K562 (cell line): Measurements from ENCODE around the gene MYL6B. TPM values are rescaled to one million over a fixed set of nuclear protein-coding genes. Genes with fewer than 3 reads are reported as not detected.
A peak's percentile ranks its signal among the peaks of the same experiment; 100 is the strongest.

ENCODE experiments used
- CUX1 ChIP-seq: fragments of 200-800 bp; sonication (Bioruptor generic); IDR thresholded peaks from 2 replicates; pipeline ENCODE4 v1.6.1; 2016; ENCODE audit warnings: missing genetic modification characterization, missing compliant biosample characterization
- FOXP1 ChIP-seq: sonication (generic); formaldehyde crosslinking; IDR thresholded peaks from 2 replicates; pipeline ENCODE4 v1.8.0; 2022; ENCODE audit warnings: mild to moderate bottlenecking, missing genetic modification reagents
- GTF2A2 ChIP-seq: IDR thresholded peaks from 2 replicates; pipeline ENCODE4 v1.6.1; 2016; ENCODE audit warnings: mild to moderate bottlenecking, missing genetic modification characterization, missing compliant biosample characterization
- HINFP ChIP-seq: fragments of 450-650 bp; conservative IDR thresholded peaks from 2 replicates; pipeline ENCODE4 v1.6.1; 2016; ENCODE audit warnings: missing genetic modification characterization, low read depth, mild to moderate bottlenecking, control low read depth, missing compliant biosample characterization
- KLF6 ChIP-seq: fragments of 250-450 bp; sonication (Bioruptor Pico); IDR thresholded peaks from 2 replicates; pipeline ENCODE4 v1.4.0; 2020; ENCODE audit warnings: mild to moderate bottlenecking, moderate library complexity, borderline replicate concordance
- RREB1 ChIP-seq: fragments of 250-450 bp; sonication (Bioruptor Pico); IDR thresholded peaks from 2 replicates; pipeline ENCODE4 v1.4.0; 2020
- TSC22D4 ChIP-seq: fragments of 450-650 bp; IDR thresholded peaks from 2 replicates; pipeline ENCODE4 v1.6.1; 2016; ENCODE audit warnings: missing genetic modification characterization, missing biosample characterization, control low read depth
- ZBTB34 ChIP-seq: fragments of 250-450 bp; sonication (Bioruptor Pico); IDR thresholded peaks from 2 replicates; pipeline ENCODE4 v1.8.0; 2021; ENCODE audit warnings: mild to moderate bottlenecking, moderate library complexity
- ZNF695 ChIP-seq: fragments of 450-650 bp; formaldehyde crosslinking; IDR thresholded peaks from 2 replicates; pipeline ENCODE4 v1.4.0; 2020; ENCODE audit warnings: mild to moderate bottlenecking, moderate library complexity
- ZNF707 ChIP-seq: fragments of 250-450 bp; sonication (Bioruptor Pico); conservative IDR thresholded peaks from 2 replicates; pipeline ENCODE4 v1.8.0; 2022; ENCODE audit warnings: inconsistent platforms, mild to moderate bottlenecking, moderate library complexity
- ZNF830 ChIP-seq: fragments of 250-450 bp; sonication (Bioruptor Pico); IDR thresholded peaks from 2 replicates; pipeline ENCODE4 v1.5.0; 2021; ENCODE audit warnings: mild to moderate bottlenecking
- polyA plus RNA-seq, 8 experiments: library from polyadenylated mRNA; depleted of rRNA in 4 of 8; stranded (reverse) in 5 of 8; unstranded in 3 of 8; fragments of >200 nt; fragmentation: Nextera tagmentation in 2 of 8; fragmentation: Illumina TruSeq in 1 of 8; extraction: Ambion mirVana in 2 of 8; extraction: Trizol in 1 of 8; gene quantifications; 2 replicates each; pipeline versions ENCODE4 v1.2.1 to v1.2.3, GENCODE V29; 2011 to 2014; ENCODE audit warnings: inconsistent platforms in 1 of 8, missing spikeins in 1 of 8
- total RNA-seq, 7 experiments: library from RNA; depleted of rRNA in 6 of 7; stranded (reverse); fragments of >200 nt in 6 of 7; fragmentation: Illumina TruSeq in 2 of 7; extraction: Trizol in 2 of 7; gene quantifications; 2 replicates each; pipeline versions ENCODE4 v1.2.1 to v1.2.3, GENCODE V29; 2011 to 2021; ENCODE audit warnings: low replicate concordance in 1 of 7

MYL6B gene
- total and polyA plus RNA-seq, 9 of the 15 experiments (the other 6 are each of a cell fraction or from before 2014, with no cell fraction given), result 42.8 to 77.3 (median 68.6) TPM

- TF ChIP-seq ZNF830 (CRISPR knock-in tag) (peak; percentile 90; the same call in 1 of the 2 replicates), TSC22D4 (tag) (no peak), ZBTB34 (CRISPR knock-in tag) (no peak), ZNF695 (CRISPR knock-in tag) (0 out of 2 replicates have a peak, but pooled peaks have one; percentile 40), RREB1 (CRISPR knock-in tag) (peak; percentile 61; the same call in 1 of the 2 replicates), ZNF707 (no peak; the same call in 1 of the 2 replicates), HINFP (tag) (no peak), CUX1 (no peak), KLF6 (CRISPR knock-in tag) (peak; percentile 19; the same call in 1 of the 2 replicates), GTF2A2 (tag) (no peak), FOXP1 (CRISPR knock-in tag) (peak; percentile 23)
These were observed 34.4 kb upstream of the MYL6B start, which contains the start of gene ZC3H10 (continued) for GRCh38 chr12:56117778-56118687.
